GM18520 (cell line): ENCODE measurements around the gene NTNG2.

Experiments used
- ATAC-seq: cut with Tn5 transposase; IDR thresholded peaks from one replicate; pipeline ENCODE4 v1.9.1; 2021; ENCODE audit not compliant: unreplicated experiment

NTNG2 gene

DNA sequence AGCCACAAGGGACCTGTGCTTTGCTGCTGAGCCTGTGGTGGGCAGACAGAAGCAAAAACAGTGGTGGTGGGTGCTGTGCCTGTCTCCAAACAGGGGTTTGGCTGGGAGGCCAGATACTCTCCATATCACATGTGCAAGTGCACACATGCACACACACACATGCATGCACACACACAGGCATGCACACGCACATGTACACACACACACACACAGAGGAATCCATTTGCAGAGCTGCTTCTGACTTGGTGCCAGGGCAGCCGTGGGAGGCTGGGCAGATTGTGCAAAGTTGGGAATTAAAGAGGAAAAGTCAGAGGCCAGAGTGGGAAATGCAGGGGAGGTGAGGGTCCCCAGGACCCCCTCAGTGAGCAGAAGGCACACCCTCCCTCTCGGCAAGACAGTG, 71.3 kb downstream of the NTNG2 start:
- no peak for ATAC-seq

DNA sequence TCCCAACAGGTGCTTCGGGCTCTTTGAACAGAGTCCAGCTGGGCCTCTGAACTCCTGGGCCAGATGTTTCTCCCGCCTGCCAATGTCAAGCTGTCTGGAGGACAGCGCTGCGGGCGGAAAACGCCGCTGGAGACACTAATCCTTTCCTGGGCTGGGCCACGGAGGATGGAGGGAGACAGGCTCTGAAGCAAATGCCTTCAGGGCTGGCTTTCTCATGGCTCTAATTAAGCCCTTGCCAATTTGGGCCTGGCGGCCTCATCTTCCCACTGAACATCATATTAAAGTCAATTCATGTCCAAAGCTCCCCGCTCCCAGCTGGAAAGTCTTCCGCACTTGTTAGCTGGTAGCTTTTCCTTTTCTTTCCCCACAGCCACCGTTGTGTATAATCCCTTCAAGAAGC, 72.7 kb downstream of the NTNG2 start:
- ATAC-seq = no peak

DNA sequence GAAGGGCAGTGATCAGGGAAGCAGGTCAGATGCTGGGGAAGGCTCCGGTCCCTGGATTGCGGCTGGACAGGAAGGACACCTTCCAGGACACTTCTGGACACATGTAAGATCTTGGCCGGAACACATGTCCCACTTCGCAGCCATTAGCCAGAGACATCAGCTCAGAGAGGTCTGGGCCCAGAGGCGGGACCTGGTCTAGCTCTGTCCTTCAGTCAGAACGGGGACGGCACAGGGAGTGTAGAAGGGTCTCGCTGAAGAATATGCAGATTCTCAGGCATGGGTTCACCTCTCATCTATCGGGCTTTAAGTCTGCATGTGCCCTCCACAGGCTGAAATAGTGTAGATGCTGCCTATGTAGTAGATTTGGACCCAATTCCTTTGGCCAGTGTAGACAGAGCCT, 73.3 kb downstream of the NTNG2 start:
- ATAC-seq = no peak

DNA sequence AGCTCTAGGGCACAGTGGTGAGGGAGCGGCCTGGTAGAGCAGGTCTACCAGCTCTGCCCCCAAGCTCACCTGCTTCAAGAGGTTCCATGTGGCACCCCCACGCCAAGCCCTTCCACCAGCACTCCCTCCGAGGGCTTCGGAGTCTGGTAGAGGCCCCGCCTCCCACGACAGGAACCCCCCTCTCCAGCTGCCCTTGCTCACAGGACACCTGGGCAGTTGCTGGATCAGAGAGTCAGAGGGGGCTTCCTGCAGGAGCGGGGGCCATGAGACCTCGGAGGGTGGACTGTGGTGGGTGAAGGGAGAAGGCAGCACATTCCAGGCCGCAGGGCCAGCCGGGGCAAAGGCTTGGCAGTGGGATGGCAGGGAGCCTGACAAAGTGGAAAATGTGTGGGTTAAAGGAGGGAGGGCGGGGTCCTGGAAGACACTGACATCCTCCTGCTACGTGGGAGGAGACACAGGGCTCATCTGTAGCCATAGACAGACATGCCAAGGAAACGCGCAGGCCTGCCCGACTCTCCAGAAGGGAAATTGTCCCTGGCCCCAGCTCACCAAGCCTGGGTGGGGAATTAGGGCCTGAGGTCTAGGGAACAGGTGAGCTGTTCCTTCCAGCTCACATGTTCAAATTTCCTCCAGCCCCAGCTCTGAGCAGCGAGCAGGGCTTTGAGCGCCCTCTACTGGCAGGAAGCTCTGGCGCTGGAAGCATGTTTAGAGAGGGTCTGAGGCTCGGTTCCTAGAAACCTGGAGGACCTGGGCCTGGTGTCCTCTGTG, 74.2 kb downstream of the NTNG2 start:
- ATAC-seq = no peak

DNA sequence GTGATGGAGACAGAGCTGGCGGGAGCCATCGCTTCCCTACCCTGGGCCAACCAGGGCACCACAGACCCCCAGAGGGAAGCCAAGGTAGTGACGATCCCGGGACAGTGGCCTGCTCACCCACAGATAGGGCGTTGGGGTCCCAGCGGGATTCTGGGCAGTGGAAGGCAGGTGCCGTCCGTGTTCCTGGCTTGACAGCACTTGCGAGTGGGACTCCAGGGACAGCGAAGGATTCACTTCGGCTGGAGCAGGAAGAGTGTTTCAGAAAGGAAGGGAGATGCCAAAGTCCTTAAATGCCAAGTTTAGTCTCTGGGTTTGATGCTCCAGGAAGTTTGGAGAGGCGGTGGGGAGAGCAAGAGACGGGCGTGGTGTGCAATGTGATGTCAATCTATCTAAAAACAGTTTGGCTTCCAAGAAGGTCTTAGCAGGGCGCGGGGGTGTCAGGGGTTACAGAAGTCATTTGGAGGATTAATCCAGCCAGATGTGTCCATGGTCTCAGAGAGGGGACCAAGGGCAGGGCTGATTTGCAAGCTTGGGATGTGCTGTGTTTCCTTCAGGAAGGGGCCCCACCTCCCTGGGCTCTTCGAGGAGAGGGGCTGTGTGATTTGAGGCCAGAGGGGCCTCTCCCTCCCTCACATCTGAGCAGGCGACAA, 74.9 kb downstream of the NTNG2 start:
- no peak for ATAC-seq

DNA sequence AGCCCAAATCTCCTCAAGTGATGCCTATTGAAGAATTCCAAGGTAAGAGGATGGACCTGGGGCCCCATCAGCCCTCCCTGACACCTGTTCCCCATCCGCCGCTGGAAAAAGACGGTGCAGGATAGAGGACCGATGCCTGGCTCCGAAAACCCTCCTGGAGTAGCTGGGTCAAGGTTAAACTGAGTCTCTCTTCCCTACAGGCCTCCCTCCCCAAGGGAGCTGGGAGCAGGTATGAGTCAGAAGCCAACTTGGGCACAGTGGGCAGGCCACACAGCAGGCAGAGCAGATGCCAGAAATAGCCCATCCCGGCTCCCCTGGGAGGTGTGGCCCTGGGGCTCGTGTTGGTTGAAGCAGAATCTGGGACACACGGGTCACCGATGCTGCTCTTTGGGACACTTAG, 75.6 kb downstream of the NTNG2 start:
- no peak for ATAC-seq

DNA sequence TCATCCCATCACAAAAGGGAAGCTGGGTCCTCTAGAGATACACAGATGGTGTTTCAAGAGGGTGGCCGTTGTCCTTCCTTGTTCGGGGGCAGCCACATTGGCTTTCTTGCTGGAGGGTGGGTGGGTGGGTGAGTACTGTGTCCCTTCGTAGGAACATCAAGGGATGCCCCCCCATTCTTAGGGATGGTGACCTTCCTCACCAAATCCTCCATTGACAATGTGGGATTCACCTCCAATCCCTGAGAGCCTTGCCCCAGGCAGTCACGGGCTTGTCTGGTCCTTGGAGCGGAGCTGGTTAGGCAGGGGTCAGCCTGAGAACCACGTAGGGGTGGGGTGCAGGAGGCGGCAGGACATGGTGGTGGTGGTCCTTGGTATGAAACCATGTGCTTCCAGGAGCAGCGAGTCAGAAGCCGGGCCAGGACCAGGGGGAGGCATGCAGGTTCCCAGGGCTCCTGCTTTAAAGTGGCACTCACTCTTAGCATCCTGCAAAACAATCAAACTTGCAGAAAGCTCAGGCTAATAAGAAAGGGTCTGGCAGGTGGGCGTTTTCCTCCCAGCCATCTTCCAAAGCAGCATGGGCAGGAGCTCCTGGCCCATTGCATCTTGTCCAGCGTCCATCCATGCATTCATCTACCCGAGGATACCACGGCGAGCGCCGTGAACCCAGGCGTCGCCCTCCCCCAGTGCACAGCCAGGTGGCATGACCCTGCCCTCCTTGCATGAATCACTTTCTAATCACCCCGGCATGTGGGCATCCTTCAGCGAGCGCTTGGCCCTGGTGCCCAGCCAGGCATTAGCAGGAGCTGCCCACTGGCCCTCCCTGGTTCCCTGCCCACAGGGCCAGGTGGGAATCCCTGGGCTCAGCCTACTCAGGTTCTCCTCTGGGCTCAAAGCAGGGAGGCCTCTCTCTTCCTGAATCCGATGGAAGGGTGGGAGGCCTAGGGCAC, 76.4 kb downstream of the NTNG2 start:
- ATAC-seq = no peak

DNA sequence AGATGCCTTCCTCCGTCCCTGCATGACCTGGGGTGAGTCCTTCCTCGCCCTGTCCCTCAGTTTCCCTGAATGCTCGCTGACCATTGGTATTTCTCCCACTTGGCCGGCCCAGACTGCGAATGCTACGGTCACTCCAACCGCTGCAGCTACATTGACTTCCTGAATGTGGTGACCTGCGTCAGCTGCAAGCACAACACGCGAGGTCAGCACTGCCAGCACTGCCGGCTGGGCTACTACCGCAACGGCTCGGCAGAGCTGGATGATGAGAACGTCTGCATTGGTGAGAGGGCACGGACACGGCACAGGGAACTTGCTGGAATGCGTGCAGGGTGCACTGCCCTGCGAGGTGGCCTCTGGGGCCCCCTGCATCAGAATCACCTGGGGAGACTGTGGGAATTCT, 77.1 kb downstream of the NTNG2 start:
- ATAC-seq = no peak

DNA sequence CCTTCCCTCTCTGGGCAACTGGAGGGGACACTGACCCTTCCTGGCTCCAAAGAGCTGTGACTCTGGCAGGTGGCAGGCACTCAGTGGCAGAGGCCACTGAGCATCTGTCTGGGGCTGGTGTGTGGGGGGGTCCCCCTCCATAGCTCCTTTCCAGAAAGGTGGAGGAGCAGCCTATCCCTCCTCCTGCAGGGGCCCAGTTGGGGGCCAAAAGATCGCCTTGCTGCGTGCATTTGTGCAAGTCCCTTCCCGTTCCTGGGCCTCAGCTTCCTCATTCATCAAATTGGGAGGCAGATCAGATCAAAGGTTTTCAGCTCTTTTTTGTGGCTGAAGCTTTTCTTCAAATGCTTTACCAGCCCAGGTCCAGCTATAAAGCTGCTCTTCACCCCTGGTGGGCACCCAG, 77.7 kb downstream of the NTNG2 start:
- ATAC-seq = no peak

DNA sequence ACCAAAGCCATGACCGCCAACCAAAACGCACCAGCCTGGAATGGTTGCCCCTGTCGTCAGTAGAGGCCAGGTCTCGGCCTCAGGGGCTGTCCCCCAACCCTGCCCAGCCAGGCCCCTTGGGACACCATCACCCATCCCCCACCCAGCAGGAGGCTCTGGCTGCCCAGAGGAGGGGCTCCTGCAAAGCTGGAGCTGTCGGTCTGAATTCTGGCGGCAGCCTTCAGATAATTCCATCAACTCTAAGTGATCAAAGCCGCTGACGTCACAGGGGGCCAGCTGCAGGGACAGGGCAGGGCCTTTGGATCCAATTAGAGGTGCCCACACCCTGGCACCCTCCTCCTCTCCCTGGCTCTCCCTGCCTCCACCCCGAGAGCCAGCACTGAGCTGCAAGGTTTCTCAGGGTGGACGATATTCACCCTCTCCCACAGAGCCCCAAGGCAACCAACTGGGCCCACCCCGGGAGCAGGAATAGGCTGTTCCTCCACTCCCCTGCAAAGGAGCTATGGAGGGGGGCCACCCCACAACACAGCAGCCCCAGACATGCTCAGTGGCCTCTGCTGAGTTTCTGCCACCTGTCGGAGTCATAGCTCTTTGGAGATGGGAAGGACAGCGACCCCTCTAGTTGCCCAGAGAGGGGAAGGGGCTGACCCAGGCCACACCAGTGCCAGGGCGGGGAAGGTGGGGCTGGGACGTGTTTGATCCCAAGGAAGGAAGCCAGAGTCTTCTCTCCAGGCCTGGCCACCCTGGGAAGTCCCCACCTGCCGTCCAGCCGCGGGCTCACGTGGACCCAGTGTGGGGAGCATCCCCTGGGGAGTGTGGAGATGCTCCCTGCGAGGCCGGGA, 78.4 kb downstream of the NTNG2 start:
- ATAC-seq = no peak

DNA sequence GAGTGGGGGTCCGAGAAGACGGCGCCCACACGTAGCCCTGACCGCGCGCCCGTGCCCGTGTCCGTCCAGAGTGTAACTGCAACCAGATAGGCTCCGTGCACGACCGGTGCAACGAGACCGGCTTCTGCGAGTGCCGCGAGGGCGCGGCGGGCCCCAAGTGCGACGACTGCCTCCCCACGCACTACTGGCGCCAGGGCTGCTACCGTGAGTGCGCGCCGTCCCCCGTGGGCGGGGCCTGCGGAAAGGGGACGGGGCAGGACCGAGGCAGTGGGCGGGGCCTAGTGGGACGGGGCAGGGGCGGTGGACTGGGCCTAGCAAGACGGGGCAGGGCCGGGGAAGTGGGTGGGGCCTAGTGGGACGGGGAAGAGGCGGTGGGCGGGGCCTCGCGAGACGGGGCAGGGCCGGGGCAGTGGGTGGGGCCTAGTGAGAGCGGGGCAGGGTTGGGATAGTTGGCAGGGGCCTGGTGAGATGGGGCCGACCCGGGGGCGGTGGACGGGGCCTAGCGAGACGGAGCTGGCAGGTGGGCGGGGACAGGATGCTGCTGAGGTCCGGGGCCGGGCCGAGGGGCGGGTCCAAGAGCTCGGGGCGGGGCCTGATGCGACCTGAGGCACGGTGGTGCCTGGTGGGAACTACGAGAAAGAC, 79.1 kb downstream of the NTNG2 start:
- ATAC-seq = peak; percentile 59

DNA sequence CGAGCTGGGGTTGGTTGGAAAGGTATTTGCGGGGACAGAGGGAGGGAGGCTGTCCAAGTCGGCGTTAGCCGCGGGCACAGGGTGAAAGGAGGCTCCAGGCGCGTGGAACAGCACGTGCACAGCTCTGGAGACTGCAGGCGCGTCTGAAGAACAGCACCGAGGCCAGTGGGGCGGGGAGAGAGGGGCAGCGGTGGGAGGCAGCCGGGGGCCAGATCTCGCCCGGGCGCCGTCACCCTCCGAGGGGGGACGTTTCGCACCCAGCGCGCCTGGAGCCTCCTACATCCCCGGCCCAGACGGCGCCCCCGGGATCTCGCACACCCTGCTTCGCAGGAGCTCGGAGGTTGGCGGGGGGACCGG, 79.6 kb downstream of the NTNG2 start:
- ATAC-seq = no peak

DNA sequence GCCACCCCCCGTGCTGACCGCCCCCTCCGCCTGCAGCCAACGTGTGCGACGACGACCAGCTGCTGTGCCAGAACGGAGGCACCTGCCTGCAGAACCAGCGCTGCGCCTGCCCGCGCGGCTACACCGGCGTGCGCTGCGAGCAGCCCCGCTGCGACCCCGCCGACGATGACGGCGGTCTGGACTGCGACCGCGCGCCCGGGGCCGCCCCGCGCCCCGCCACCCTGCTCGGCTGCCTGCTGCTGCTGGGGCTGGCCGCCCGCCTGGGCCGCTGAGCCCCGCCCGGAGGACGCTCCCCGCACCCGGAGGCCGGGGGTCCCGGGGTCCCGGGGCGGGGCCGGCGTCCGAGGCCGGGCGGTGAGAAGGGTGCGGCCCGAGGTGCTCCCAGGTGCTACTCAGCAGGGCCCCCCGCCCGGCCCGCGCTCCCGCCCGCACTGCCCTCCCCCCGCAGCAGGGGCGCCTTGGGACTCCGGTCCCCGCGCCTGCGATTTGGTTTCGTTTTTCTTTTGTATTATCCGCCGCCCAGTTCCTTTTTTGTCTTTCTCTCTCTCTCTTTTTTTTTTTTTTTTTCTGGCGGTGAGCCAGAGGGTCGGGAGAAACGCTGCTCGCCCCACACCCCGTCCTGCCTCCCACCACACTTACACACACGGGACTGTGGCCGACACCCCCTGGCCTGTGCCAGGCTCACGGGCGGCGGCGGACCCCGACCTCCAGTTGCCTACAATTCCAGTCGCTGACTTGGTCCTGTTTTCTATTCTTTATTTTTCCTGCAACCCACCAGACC, 80.2 kb downstream of the NTNG2 start:
- ATAC-seq = no peak

DNA sequence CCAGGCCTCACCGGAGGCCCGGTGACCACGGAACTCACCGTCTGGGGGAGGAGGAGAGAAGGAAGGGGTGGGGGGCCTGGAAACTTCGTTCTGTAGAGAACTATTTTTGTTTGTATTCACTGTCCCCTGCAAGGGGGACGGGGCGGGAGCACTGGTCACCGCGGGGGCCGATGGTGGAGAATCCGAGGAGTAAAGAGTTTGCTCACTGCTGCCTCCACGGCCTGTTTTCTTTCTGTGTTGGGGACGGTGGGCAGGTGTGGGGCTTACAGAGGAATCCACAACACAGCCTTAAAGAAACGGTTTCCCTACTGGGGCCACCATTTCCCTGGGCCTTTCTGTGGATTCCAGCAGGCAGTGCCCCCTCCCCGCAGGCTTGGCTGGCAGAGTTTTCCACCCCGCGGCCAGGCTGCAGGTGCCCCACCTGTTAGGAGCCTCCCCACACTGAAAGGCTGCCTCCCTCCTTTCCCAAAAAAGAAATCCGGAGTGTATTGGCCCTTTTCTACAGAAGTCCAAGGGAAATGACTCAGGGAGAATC, 80.8 kb downstream of the NTNG2 start:
- ATAC-seq = no peak

DNA sequence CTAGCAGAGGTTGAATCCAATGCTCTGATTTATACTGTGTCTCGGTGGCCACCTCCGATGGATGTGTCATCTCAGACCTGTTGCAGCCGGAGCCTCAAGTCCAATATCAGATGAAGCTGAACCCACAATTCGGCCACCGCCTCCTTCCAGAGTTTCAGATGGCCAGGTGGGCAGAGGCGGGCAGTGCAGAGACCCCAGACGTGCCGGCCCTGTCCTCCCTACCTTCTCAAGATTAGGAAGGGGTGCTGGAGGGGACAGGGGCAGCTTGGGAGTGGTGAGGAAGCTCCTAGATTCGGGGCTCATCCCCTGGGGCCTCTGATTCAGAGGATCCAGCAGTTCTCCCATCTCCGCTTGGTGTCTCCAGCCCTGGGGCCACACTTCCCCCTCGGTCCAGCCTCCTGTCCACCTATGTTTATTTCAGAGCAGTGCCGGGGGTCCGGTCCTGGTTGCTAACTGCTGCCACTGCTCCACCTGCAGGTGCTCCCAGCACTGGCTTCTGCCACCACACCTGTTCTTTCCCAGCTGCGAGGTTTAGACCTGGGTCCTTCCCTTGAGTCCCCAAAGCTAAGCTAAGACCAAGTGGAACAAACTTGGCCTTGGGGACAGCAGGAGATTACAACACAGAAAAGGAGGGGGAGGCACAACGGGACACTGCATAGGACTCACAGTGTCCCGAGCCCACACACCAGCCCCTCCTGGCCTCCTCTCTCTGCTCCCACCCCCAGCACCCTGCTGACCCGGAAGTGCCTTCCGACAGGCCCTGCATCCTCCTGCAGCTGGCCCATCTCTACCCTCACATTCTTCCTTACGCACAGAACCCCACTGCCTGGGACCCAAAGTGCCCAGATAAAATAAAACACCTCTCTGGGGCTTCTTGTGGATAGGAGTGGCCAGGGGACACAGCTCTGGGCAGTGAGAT, 81.6 kb downstream of the NTNG2 start:
- ATAC-seq = no peak

DNA sequence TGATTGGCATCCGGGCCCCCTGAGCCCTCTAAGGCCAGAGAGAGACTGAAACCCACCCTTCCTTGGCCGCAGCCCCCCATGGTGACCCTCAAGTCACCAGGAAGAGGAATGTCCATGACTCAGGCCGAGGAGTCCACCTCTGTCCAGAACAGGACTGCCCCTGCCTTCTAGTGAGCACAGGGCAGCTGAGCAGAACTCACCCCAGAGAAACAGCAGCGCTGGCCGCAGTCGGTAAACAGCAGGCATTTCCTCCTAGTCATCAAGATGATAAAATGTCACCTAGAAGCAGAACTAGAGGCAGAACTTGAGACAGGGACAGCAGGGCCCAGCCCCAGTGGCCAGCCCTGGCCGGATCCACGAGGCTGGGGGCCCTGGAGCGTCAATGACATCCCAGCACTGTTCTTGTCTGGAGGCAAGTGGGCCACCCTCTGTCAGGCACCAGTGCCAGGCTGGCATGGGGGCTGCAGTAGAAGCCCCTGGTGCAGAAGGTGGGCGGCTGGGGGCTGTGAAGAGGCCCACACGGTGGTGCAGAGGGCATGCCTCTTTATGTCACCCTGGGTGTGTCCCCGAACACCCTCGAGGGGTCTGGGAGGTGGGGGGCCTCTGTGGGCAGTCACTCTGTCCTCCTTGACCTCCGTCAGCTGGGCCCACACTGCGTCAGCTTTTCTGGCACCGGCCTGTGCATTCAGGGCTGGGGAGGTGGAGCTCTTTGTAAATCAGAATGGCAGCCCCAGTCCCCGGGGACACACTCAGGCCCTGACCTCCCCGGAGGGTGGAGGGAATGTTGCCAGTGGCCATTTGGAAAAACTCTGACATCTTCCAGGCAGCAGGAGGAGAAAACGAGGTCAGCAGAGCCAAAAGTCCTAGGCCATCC, 83.0 kb downstream of the NTNG2 start:
- no peak for ATAC-seq

DNA sequence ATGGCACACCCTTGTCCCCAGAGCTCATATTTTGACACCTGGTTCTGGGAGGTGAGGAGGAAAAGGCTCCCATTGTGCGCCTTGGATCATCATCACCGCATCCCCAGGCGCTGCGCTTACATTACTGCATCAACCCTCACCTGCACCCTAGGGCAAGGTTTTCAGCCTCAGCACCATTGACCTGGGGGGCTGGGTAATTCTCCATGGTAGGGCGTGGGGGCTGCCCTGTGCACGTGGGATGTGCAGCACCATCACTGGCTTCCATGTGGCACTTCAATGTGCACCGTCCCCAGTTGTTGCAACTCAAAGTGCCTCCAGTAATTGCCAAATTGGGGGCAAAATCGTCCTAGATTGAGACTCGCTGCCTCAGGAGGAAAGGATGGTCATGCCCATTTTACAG, 83.6 kb downstream of the NTNG2 start:
- ATAC-seq = no peak
